CD4-positive, alpha-beta T cell (primary cell): ENCODE measurements around the gene HELQ. TPM values are rescaled to one million over a fixed set of nuclear protein-coding genes. Genes with fewer than 3 reads are reported as not detected.

Experiments
- ATAC-seq: fragments of 200-7000 bp; cut with Tn5 transposase; one replicate; pipeline ENCODE4 v1.10.0; 2022; ENCODE audit warnings: mild to moderate bottlenecking; ENCODE audit not compliant: poor library complexity
- CTCF ChIA-PET: fragments of 350-600 bp; sonication (Branson Sonifier 250); formaldehyde crosslinking; loops from one replicate; lab custom pipeline; 2021; ENCODE audit warnings: antibody characterized with exemption, inconsistent platforms; lab: Charles Lee
- POLR2A ChIA-PET: fragments of 350-600 bp; sonication (Branson Sonifier 250); formaldehyde crosslinking; loops from one replicate; lab custom pipeline; 2021; ENCODE audit warnings: antibody characterized with exemption, inconsistent platforms; lab: Charles Lee
- DNase-seq, 14 experiments: peaks; one replicate each; pipeline ENCODE4 v3.0.0-alpha.2; 2013 to 2020; ENCODE audit warnings: mixed read lengths in 2 of 14
- H3K27ac ChIP-seq, 2 donors: one replicate each; pipeline versions ENCODE4 v1.5.1 to v1.7.0; 2013; ENCODE audit warnings: low read length in 2 of 2, low read depth in 1 of 2, mild to moderate bottlenecking in 1 of 2
- H3K27me3 ChIP-seq, 2 experiments: 1 replicate in 1 of 2; 2 replicates in 1 of 2; pipeline versions ENCODE4 v1.6.1 to v1.7.0; 2013; ENCODE audit warnings: low read length in 2 of 2, control low read depth in 1 of 2, mild to moderate bottlenecking in 1 of 2, moderate library complexity in 1 of 2; ENCODE audit not compliant: insufficient read depth in 2 of 2, control insufficient read depth in 1 of 2
- H3K36me3 ChIP-seq: one replicate; pipeline ENCODE4 v1.6.1; 2013; ENCODE audit warnings: low read length, control low read depth; ENCODE audit not compliant: insufficient read depth
- H3K4me1 ChIP-seq: one replicate; pipeline ENCODE4 v1.6.1; 2013; ENCODE audit warnings: low read length, control low read depth; ENCODE audit not compliant: insufficient read depth
- H3K4me3 ChIP-seq: one replicate; pipeline ENCODE4 v1.5.1; 2013; ENCODE audit warnings: mild to moderate bottlenecking, low read length, moderate library complexity
- H3K9me3 ChIP-seq, 2 experiments: 1 replicate in 1 of 2; 2 replicates in 1 of 2; pipeline versions ENCODE4 v1.6.1 to v1.7.0; 2013; ENCODE audit warnings: low read length in 2 of 2, mild to moderate bottlenecking in 2 of 2, control low read depth in 1 of 2, moderate library complexity in 1 of 2; ENCODE audit not compliant: control insufficient read depth in 1 of 2, insufficient read depth in 1 of 2
- H3K27ac Mint-ChIP-seq: one replicate; pipeline ENCODE4 v1.8.0; 2020; ENCODE audit warnings: mixed read lengths
- H3K27me3 Mint-ChIP-seq: one replicate; pipeline ENCODE4 v1.8.0; 2021; ENCODE audit warnings: mixed read lengths
- H3K36me3 Mint-ChIP-seq: one replicate; pipeline ENCODE4 v1.8.0; 2021; ENCODE audit warnings: low read depth, mixed read lengths
- H3K4me1 Mint-ChIP-seq: one replicate; pipeline ENCODE4 v1.8.0; 2021; ENCODE audit warnings: low read depth, mixed read lengths
- H3K4me3 Mint-ChIP-seq: one replicate; pipeline ENCODE4 v1.8.0; 2020; ENCODE audit warnings: mild to moderate bottlenecking, mixed read lengths
- H3K9me3 Mint-ChIP-seq: one replicate; pipeline ENCODE4 v1.8.0; 2020; ENCODE audit warnings: mixed read lengths
- CTCF ChIP-seq: fragments of 200-600 bp; IDR thresholded peaks from one replicate; pipeline ENCODE4 v1.8.0; 2022; ENCODE audit warnings: antibody characterized with exemption, mild to moderate bottlenecking
- intact Hi-C, 2 experiments: fragments of 100-400 bp; cut with DNase I in 1 of 2; cut with micrococcal nuclease in 1 of 2; formaldehyde crosslinking; loops; one replicate each; pipeline versions ENCODE4 v1.15.1 to v1.9.0; 2023 to 2025; cut with DNase I, micrococcal nuclease
- total RNA-seq, 174 experiments: library from RNA in 2 of 174; stranded (reverse) in 2 of 174; gene quantifications; one replicate each; pipeline ENCODE4 v1.2.3 and lab custom pipeline; 2021 to 2026

HELQ gene
- total RNA-seq, 2 experiments from 2014 or later = 21.5 to 24.1 TPM

- Histone ChIP-seq H3K4me1 (peaks cover 7% of the 10 kb centered on the region), H3K4me3 (no peak overlapping the region), H3K27me3 (no peaks in the 10 kb centered on the region), H3K36me3 (no peaks in the 10 kb centered on the region), H3K9me3 (no peaks in the 10 kb centered on the region), H3K27ac (no peak overlapping the region)
- peaks cover 11% of the 10 kb centered on the region for H3K4me1 Mint-ChIP-seq
- peaks cover 3% of the 10 kb centered on the region for H3K36me3 Mint-ChIP-seq
- no peak overlapping the region for H3K27ac Mint-ChIP-seq
- ChIA-PET CTCF (no interaction called here), POLR2A (no interaction called here)
- no peaks in the 10 kb centered on the region for H3K9me3 Mint-ChIP-seq
- no peak for TF ChIP-seq CTCF
- intact Hi-C loops = no loop called here
- ATAC-seq (no peak), DNase-seq (no peak)
- H3K27me3 Mint-ChIP-seq = no peaks in the 10 kb centered on the region
- no peak overlapping the region for H3K4me3 Mint-ChIP-seq
These were observed 63.1 kb downstream of the HELQ start for GRCh38 chr4:83392562-83392961.

- no peak for TF ChIP-seq CTCF
- H3K4me1 Mint-ChIP-seq = peaks cover 13% of the 10 kb centered on the region
- CTCF ChIA-PET = no interaction called here
- H3K4me1 ChIP-seq = peaks cover 7% of the 10 kb centered on the region
- no peaks in the 10 kb centered on the region for H3K36me3 Mint-ChIP-seq
- H3K9me3 ChIP-seq = no peaks in the 10 kb centered on the region
- intact Hi-C loops = no loop called here
- POLR2A ChIA-PET = no interaction called here
- H3K27ac Mint-ChIP-seq = no peak overlapping the region
- no peak overlapping the region for H3K4me3 ChIP-seq
- H3K4me3 Mint-ChIP-seq = no peak overlapping the region
- H3K27me3 ChIP-seq = no peaks in the 10 kb centered on the region
- H3K27me3 Mint-ChIP-seq = no peaks in the 10 kb centered on the region
- no peaks in the 10 kb centered on the region for H3K36me3 ChIP-seq
- ATAC-seq (no peak), DNase-seq (no peak)
- H3K27ac ChIP-seq = no peak overlapping the region
- no peaks in the 10 kb centered on the region for H3K9me3 Mint-ChIP-seq
These were observed 64.7 kb downstream of the HELQ start for GRCh38 chr4:83390944-83391343.

GRCh38 chr4:83389756-83390505, 65.7 kb downstream of the HELQ start:
- Mint-ChIP-seq H3K36me3 (no peaks in the 10 kb centered on the region), H3K9me3 (no peaks in the 10 kb centered on the region), H3K4me3 (no peak overlapping the region), H3K27me3 (no peaks in the 10 kb centered on the region), H3K27ac (no peak overlapping the region), H3K4me1 (peaks cover 13% of the 10 kb centered on the region)
- intact Hi-C loops = no loop called here
- DNase-seq = no peak
- H3K9me3 ChIP-seq = no peaks in the 10 kb centered on the region
- peaks cover 7% of the 10 kb centered on the region for H3K4me1 ChIP-seq
- H3K36me3 ChIP-seq = no peaks in the 10 kb centered on the region
- no peak overlapping the region for H3K27ac ChIP-seq
- ATAC-seq = no peak
- ChIA-PET POLR2A (no interaction called here), CTCF (interaction anchor here (1.3 kb wide), 1 partner anchor 10 kb away, joined by 3 read pairs; no protein-coding TSS in a partner anchor)
- H3K27me3 ChIP-seq = no peaks in the 10 kb centered on the region
- H3K4me3 ChIP-seq = no peak overlapping the region
- no peak for TF ChIP-seq CTCF
